H1 (cell line): ENCODE measurements around the gene PRR29. TPM values are rescaled to one million over a fixed set of nuclear protein-coding genes. Genes with fewer than 3 reads are reported as not detected.

Source experiments
- CTBP2 ChIP-seq: IDR thresholded peaks from 2 replicates; pipeline ENCODE4 v1.7.0; 2011; ENCODE audit warnings: borderline replicate concordance, mild to moderate bottlenecking, moderate library complexity, mixed read lengths, low read length; ENCODE audit not compliant: insufficient read depth, insufficient read length
- SIRT6 ChIP-seq: IDR thresholded peaks from one replicate; pipeline ENCODE4 v1.7.1; 2012; ENCODE audit warnings: low read length, inconsistent platforms
- polyA plus RNA-seq, 7 experiments: library from polyadenylated mRNA; depleted of rRNA in 3 of 7; stranded (reverse) in 5 of 7; unstranded in 2 of 7; fragments of >200 nt in 5 of 7; fragments of 200-250 nt in 2 of 7; gene quantifications; 1 replicate in 5 of 7; 2 replicates in 1 of 7; 4 replicates in 1 of 7; pipeline versions ENCODE4 v1.2.1 to v1.2.3, GENCODE V29; 2011 to 2013; ENCODE audit warnings: missing spikeins in 2 of 7, mixed read lengths in 2 of 7
- total RNA-seq: library from RNA; stranded (reverse); fragmentation: NEBNext Ultra II Directional; extraction: Animal tissue kit (Norgen Biotek cat#: 25700); gene quantifications from 2 replicates; pipeline ENCODE4 v1.2.1, GENCODE V29; 2021
- TF ChIP-seq, protein P1 (sequence below): IDR thresholded peaks from 2 replicates; pipeline ENCODE4 v1.6.1; 2011; ENCODE audit warnings: low read length, improper control_type of control experiment

PRR29 gene
- total and polyA plus RNA-seq, 2 of the 8 experiments (the other 6 are each of a cell fraction or from before 2014, with no cell fraction given), result 0.67 to 0.83 TPM

DNA sequence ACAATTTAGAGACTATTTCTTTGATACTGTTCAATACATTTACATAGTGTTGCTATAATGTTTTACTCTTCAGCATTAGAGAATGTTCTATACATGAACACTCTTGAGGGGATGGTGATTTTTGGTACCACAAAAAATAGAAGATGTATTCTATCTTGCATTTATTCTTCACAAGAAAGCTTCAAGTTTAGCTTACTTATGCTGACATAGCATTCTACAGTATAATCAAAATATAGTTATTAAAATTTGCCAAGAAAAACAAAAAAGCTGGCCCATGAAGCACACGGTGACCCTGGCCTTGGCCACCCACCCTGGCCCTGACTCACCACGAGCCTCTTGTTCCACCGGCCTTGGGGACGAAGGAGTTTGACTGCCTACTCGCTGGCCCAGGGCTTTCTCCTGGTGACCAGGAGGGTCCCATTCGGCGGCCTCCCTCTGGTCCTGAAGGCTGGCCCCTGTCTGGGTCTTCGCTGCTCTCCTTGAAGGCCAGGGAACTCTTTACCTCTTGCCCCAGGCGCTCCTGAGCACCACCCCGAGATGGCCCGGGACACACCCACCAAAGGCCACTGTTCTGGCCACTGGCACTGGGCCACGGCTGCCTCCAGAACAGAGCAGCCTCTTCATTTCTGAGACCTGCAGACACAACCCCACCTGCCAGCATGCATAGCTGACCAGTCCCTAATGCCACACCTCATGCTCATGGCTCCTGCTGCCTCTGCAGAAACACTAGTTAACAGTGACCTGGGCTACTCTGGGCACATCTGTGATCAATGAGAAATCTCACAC is 44.7 kb downstream of the PRR29 start (continued):
- TF ChIP-seq, protein P1, sequence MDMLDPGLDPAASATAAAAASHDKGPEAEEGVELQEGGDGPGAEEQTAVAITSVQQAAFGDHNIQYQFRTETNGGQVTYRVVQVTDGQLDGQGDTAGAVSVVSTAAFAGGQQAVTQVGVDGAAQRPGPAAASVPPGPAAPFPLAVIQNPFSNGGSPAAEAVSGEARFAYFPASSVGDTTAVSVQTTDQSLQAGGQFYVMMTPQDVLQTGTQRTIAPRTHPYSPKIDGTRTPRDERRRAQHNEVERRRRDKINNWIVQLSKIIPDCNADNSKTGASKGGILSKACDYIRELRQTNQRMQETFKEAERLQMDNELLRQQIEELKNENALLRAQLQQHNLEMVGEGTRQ, result no peak
- TF ChIP-seq SIRT6, result no peak
- no peak for TF ChIP-seq CTBP2
